GM12865 (cell line): Measurements from ENCODE around the gene CARMIL1.
A peak's percentile ranks its signal among the peaks of the same experiment; 100 is the strongest.

Source experiments
- DNase-seq: peaks from one replicate; pipeline ENCODE4 v3.0.0; 2010; ENCODE audit warnings: low read depth
- H3K4me3 ChIP-seq: 2 replicates; pipeline ENCODE4 v1.5.1; 2011; ENCODE audit warnings: mild to moderate bottlenecking, low read depth, low read length, control low read depth
- TF ChIP-seq, protein P1 (sequence below): IDR thresholded peaks from 2 replicates; pipeline ENCODE4 v1.5.1; 2011; ENCODE audit warnings: low read length, control low read depth, low read depth, inconsistent platforms; ENCODE audit not compliant: insufficient read depth; ENCODE audit errors: missing control alignments

CARMIL1 gene

DNA sequence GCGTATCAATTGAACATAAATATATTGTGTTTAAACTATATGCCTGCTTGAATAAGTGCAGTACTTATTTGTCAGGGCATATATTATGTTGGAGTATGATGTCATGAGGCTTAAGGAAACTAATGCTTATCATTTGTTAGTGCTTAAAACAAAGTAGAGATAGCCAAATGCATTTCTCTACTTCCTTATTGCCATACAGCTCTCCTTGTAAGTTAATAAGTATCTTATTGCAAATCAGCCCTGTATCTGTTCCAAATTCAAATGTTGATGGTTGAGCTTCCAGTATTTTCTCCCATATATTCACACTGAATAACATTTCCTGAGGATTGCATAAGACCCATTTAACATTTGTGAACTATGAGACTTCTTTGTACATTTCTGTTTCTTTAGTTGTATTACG is 57.8 kb downstream of the CARMIL1 start:
- TF ChIP-seq, protein P1, sequence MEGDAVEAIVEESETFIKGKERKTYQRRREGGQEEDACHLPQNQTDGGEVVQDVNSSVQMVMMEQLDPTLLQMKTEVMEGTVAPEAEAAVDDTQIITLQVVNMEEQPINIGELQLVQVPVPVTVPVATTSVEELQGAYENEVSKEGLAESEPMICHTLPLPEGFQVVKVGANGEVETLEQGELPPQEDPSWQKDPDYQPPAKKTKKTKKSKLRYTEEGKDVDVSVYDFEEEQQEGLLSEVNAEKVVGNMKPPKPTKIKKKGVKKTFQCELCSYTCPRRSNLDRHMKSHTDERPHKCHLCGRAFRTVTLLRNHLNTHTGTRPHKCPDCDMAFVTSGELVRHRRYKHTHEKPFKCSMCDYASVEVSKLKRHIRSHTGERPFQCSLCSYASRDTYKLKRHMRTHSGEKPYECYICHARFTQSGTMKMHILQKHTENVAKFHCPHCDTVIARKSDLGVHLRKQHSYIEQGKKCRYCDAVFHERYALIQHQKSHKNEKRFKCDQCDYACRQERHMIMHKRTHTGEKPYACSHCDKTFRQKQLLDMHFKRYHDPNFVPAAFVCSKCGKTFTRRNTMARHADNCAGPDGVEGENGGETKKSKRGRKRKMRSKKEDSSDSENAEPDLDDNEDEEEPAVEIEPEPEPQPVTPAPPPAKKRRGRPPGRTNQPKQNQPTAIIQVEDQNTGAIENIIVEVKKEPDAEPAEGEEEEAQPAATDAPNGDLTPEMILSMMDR, result no peak
- H3K4me3 ChIP-seq, result no peak overlapping the region
- DNase-seq, result no peak

DNA sequence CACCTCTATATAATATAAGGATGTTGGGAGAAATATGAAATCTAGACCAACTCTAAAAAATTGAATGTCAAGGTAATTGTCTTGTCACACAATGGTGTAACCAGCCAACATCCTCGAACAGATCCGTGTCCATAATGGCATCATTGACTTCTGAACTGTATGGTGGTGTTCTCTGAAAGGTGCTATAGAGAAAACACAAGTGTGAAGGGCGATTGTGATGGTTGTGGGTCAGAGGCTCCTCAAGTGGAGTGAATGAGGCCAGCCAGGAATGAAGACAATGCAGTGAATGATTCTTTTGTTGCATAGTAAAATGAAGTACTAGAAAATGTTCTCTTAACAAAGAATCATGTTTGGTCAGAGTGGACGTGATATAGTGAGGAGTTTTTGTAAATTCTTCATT is 58.3 kb downstream of the CARMIL1 start:
- no peak for DNase-seq
- H3K4me3 ChIP-seq, result no peak overlapping the region
- TF ChIP-seq, protein P1, result no peak

DNA sequence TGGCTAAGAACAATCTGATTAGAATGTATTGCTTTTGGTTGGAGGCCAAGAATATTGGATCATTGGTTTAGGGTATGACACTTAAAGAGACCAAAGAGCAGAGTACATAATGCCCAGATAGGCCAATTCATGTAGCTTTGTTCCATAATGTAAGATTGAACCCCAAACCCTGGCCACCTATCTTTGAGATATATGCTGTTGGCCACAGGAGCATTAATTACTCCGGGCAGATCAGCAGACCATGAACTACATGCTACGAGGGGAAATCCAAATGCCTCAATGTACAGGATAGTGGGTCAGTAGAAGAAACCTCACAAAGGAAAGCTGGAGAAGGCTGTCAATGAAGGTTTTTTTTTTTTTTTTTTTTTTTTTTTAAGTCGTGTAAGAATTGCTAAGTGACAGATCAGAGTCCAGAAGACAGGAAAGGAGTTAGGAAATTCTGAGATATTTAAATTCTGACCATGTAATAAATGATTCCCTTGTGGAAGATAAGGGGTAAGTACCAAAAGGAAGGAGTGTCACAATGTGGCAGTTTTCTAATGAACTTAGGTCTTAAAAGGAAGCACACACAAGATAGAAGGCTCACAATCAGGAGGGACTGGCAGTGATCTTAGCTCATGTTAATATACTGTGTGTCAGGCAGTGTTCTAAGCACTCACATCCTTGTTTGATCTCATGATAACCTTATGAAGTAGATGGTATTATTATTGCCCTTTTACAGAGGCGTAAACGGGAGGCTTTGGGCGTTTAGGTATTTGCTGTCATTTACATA is 61.4 kb downstream of the CARMIL1 start:
- DNase-seq, result no peak
- TF ChIP-seq, protein P1, result no peak
- no peak overlapping the region for H3K4me3 ChIP-seq

DNA sequence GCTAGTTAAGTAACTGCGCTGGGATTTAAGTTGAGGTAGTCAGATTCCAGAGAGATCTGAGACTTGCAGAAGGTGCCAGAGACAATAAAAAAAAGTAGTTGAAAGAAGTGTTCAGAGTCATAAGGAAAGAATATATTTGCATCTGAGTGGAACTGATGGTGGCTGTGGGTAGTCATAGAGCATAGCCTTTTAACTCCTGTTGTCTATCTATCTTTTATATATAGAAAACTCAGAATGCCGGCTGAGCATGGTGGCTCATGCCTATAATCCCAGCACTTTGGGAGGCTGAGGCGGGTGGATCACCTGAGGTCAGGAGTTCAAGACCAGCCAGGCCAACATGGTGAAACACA is 62.0 kb downstream of the CARMIL1 start:
- TF ChIP-seq, protein P1, result no peak
- DNase-seq, result peak; percentile 26
- H3K4me3 ChIP-seq, result no peak overlapping the region

DNA sequence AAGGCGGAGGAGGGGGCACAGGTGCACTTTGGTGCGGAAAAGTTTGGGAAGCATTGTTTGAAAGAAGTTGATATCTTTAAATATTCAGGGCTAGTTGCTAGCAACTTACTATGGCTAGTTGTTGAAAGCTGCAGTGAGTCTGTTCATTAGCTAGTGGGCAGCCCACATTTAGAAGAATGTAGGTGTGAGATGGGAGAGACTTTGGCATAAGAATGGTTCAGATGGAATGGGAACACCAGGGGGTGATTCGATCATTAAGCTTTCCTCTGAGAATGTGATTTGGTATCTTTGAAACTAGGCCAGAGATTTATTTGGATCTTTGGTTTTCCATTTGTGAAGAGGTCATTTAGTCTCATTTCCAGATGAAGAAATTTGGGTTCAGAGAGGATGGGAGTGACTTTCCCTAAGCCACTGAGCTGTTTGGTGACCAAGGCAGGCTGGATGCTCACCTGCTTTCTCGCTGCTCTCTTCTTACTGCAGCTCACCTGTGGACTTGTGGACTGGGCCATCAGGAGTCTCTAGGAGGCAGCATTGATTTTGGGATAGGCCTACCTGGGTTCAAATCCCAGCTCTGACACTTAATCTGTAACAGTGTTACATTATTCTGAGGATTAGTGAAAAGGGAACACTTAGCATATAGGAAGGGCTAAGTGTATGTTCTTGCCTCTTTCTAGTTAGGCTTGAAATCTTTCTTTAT is 62.9 kb downstream of the CARMIL1 start:
- TF ChIP-seq, protein P1, result no peak
- no peak overlapping the region for H3K4me3 ChIP-seq
- no peak for DNase-seq

DNA sequence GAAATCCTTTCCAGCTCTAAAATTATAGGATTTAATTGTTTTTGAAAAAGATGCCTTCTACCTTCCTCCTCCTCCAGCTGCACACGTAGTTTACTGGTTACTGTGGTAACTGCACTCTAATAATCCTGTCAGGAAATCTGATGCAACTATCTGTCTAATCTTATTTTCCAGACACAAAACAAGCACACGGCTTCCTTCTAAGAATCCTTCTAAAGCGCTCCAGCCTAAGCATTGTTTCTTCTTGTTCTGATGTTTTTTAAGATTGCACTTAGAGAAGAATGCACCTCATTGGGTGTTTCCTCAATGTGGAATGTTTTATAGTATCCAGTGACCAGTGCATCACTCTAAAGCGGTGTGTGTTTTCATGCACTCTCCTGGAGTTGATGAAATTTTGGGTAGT is 63.6 kb downstream of the CARMIL1 start:
- TF ChIP-seq, protein P1, result no peak
- H3K4me3 ChIP-seq, result no peak overlapping the region
- DNase-seq, result no peak

DNA sequence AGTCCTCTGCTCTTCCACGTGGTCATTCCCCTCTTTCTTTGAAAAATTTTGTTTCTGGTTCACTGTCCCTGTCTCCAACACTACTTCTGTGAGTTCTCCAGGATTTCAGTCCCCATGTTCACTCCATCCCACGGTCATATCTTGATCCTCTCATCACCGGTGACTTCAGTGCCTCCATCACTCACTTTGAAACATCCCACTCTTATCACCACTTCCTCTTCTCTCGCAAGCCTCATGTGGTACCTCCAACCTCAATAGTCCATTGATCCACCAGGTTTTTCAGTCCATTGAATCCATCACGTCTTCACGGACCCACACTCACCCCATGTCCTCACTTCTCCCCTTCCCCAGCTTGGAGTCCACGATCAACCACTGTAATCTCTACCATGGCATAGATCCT is 64.8 kb downstream of the CARMIL1 start:
- no peak for DNase-seq
- H3K4me3 ChIP-seq, result no peak overlapping the region
- TF ChIP-seq, protein P1, result no peak
